ENCODE data around the gene PROX1. TPM values are rescaled to one million over a fixed set of nuclear protein-coding genes. Genes with fewer than 3 reads are reported as not detected.

PROX1 gene
- total and polyA plus RNA-seq, 9 of the 15 experiments (the other 6 are each of a cell fraction or from before 2014, with no cell fraction given) = 0.14 to 0.22 TPM; not detected in 7

DNA sequence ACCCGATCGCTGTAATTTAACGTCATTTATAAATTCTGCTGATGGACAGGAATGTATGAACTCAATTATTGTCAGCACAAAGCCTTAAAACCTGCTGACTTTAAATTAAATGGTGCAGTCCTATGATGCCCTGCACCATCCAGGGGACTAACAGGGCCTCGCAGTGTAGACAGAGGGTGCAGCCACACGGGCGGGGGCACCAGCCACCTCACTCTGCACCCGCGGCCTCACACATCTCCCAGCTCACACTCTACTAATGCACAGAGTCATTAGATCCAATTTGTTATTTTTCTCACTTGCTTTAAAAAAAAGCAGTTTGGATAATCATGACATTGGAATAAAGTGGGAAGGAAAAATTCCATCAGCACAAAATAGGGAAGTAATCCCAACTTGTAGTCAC, 49.7 kb downstream of the PROX1 start:
- Histone ChIP-seq H3K9ac (ENCODE audit: insufficient read depth in 1 of 2, low read depth in 2 of 2, low read length in 2 of 2) (no peak overlapping the region), H3K79me2 (ENCODE audit: control insufficient read depth, insufficient read depth, low read length) (no peaks in the 10 kb centered on the region), H3K4me3 (no peak overlapping the region), H3K4me2 (ENCODE audit: insufficient read depth, low read length) (no peak overlapping the region), H4K20me1 (replicated peaks; ENCODE audit: control insufficient read depth, insufficient read depth, low read length) (no peaks in the 10 kb centered on the region), H3K36me3 (ENCODE audit: control insufficient read depth, insufficient read depth, low read length) (no peaks in the 10 kb centered on the region), H2AFZ (ENCODE audit: low read depth, low read length) (no peak overlapping the region), H3K9me1 (ENCODE audit: control insufficient read depth, insufficient read depth, low read length) (no peaks in the 10 kb centered on the region), H3K27ac (ENCODE audit: extremely low read depth, low read depth, low read length) (no peak overlapping the region), H3K27me3 (ENCODE audit: control insufficient read depth in 2 of 2, insufficient read depth in 2 of 2, low read length in 2 of 2) (0 out of 5 replicates have a peak, but pooled peaks cover 2 to 5% of the 10 kb centered on the region in 2 experiments), H3K9me3 (replicated peaks; ENCODE audit: control insufficient read depth, insufficient read depth, low read depth, low read length) (no peaks in the 10 kb centered on the region), H3K4me1 (replicated peaks in 1 of 2; ENCODE audit: control insufficient read depth in 2 of 2, insufficient read depth in 2 of 2, low read length in 2 of 2) (no peaks in the 10 kb centered on the region)
- no TSS peak for BruUV-seq (replicated peaks)
- FAIRE-seq = no peak
- 1% methylated on average over 8 of the region's 8 CpGs for WGBS (ENCODE audit: insufficient coverage, low coverage, missing lambda C conversion rate)
- CTCF ChIA-PET (ENCODE audit: low intra/inter-chr PET ratio) = no interaction called here
- intact Hi-C loops (cut with micrococcal nuclease) = no loop called here
- no peak for ATAC-seq
- POLR2A ChIA-PET = no interaction called here
- no peak for DNase-seq (ENCODE audit: extremely low read depth in 1 of 4, low spot score in 3 of 4)
- no peak for TF ChIP-seq SMARCE1 (IDR thresholded peaks at IDR 0.05)
- in situ Hi-C loops (cut with MboI) = no loop called here

DNA sequence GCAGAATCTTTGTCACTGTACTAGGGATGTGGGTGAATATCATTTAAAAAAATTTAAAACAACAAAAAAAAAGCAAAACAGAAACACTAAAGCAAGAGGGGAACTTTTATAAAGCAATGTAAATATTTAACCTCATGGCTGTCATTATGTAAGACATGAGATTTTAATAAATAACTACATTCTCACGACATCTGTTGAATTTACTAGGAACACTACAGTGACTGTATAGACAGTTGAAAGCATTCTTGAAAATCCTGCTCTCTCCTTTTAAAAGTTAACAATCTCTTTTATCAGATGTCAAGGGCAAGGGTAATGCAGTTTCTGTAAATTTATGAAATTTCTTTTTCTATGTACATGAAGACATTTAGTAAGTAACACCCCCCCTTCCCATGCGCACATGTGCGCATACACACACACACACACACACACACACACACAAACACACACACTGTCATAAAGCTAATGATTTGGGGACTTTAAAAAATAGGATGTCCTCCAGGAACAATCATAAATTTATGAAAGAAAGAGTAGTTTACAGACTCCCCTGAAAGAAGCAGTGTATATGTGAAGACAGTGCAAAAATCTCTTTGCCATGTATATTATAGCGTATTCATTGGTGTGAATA, 51.7 kb downstream of the PROX1 start:
- ChIA-PET POLR2A (interaction anchor here (0.5 kb wide), 1 partner anchor 213 kb away, joined by 3 read pairs; no protein-coding TSS in a partner anchor), CTCF (ENCODE audit: low intra/inter-chr PET ratio) (no interaction called here)
- FAIRE-seq = no peak
- Histone ChIP-seq H3K4me2 (ENCODE audit: insufficient read depth, low read length) (no peak overlapping the region), H3K4me3 (no peak overlapping the region), H3K4me1 (replicated peaks in 1 of 2; ENCODE audit: control insufficient read depth in 2 of 2, insufficient read depth in 2 of 2, low read length in 2 of 2) (no peaks in the 10 kb centered on the region), H3K9me1 (ENCODE audit: control insufficient read depth, insufficient read depth, low read length) (no peaks in the 10 kb centered on the region), H2AFZ (ENCODE audit: low read depth, low read length) (no peak overlapping the region), H3K36me3 (ENCODE audit: control insufficient read depth, insufficient read depth, low read length) (no peaks in the 10 kb centered on the region), H3K27ac (ENCODE audit: extremely low read depth, low read depth, low read length) (no peak overlapping the region), H3K9ac (ENCODE audit: insufficient read depth in 1 of 2, low read depth in 2 of 2, low read length in 2 of 2) (no peak overlapping the region), H3K9me3 (replicated peaks; ENCODE audit: control insufficient read depth, insufficient read depth, low read depth, low read length) (no peaks in the 10 kb centered on the region), H4K20me1 (replicated peaks; ENCODE audit: control insufficient read depth, insufficient read depth, low read length) (no peaks in the 10 kb centered on the region), H3K79me2 (ENCODE audit: control insufficient read depth, insufficient read depth, low read length) (no peaks in the 10 kb centered on the region), H3K27me3 (ENCODE audit: control insufficient read depth in 2 of 2, insufficient read depth in 2 of 2, low read length in 2 of 2) (0 out of 5 replicates have a peak, but pooled peaks cover 2 to 5% of the 10 kb centered on the region in 2 experiments)
- TF ChIP-seq, protein P1, sequence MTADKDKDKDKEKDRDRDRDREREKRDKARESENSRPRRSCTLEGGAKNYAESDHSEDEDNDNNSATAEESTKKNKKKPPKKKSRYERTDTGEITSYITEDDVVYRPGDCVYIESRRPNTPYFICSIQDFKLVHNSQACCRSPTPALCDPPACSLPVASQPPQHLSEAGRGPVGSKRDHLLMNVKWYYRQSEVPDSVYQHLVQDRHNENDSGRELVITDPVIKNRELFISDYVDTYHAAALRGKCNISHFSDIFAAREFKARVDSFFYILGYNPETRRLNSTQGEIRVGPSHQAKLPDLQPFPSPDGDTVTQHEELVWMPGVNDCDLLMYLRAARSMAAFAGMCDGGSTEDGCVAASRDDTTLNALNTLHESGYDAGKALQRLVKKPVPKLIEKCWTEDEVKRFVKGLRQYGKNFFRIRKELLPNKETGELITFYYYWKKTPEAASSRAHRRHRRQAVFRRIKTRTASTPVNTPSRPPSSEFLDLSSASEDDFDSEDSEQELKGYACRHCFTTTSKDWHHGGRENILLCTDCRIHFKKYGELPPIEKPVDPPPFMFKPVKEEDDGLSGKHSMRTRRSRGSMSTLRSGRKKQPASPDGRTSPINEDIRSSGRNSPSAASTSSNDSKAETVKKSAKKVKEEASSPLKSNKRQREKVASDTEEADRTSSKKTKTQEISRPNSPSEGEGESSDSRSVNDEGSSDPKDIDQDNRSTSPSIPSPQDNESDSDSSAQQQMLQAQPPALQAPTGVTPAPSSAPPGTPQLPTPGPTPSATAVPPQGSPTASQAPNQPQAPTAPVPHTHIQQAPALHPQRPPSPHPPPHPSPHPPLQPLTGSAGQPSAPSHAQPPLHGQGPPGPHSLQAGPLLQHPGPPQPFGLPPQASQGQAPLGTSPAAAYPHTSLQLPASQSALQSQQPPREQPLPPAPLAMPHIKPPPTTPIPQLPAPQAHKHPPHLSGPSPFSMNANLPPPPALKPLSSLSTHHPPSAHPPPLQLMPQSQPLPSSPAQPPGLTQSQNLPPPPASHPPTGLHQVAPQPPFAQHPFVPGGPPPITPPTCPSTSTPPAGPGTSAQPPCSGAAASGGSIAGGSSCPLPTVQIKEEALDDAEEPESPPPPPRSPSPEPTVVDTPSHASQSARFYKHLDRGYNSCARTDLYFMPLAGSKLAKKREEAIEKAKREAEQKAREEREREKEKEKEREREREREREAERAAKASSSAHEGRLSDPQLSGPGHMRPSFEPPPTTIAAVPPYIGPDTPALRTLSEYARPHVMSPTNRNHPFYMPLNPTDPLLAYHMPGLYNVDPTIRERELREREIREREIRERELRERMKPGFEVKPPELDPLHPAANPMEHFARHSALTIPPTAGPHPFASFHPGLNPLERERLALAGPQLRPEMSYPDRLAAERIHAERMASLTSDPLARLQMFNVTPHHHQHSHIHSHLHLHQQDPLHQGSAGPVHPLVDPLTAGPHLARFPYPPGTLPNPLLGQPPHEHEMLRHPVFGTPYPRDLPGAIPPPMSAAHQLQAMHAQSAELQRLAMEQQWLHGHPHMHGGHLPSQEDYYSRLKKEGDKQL (CRISPR knock-in tag; IDR thresholded peaks at IDR 0.05; ENCODE audit: borderline replicate concordance) = no peak
- TF ChIP-seq BCOR (IDR thresholded peaks at IDR 0.05) (no peak), KDM2B (CRISPR knock-in tag; IDR thresholded peaks at IDR 0.05) (no peak)
- TF ChIP-seq, protein P2, sequence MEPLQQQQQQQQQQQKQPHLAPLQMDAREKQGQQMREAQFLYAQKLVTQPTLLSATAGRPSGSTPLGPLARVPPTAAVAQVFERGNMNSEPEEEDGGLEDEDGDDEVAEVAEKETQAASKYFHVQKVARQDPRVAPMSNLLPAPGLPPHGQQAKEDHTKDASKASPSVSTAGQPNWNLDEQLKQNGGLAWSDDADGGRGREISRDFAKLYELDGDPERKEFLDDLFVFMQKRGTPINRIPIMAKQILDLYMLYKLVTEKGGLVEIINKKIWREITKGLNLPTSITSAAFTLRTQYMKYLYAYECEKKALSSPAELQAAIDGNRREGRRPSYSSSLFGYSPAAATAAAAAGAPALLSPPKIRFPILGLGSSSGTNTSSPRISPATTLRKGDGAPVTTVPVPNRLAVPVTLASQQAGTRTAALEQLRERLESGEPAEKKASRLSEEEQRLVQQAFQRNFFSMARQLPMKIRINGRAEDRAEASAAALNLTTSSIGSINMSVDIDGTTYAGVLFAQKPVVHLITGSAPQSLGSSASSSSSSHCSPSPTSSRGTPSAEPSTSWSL (CRISPR knock-in tag; IDR thresholded peaks at IDR 0.05; ENCODE audit: borderline replicate concordance) = no peak
- BruUV-seq (replicated peaks) = no TSS peak
- no peak for ATAC-seq
- intact Hi-C loops (cut with micrococcal nuclease) (no loop called here), in situ Hi-C loops (cut with MboI) (no loop called here)
- no peak for DNase-seq (ENCODE audit: extremely low read depth in 1 of 4, low spot score in 3 of 4)
- 8% methylated on average over 4 of the region's 4 CpGs for WGBS (ENCODE audit: insufficient coverage, low coverage, missing lambda C conversion rate)

All from K562 (cell line).